HG03460 (cell line): ENCODE measurements around the gene TTC23.
"Not testable (repeated sequence)": the region's sequence is repeated elsewhere in the genome, so short reads cannot be mapped to it uniquely, and the experiment has no call there.

ENCODE experiments used
- ATAC-seq: cut with Tn5 transposase; IDR thresholded peaks from one replicate; pipeline ENCODE4 v1.9.1; 2021; ENCODE audit not compliant: unreplicated experiment

TTC23 gene

DNA sequence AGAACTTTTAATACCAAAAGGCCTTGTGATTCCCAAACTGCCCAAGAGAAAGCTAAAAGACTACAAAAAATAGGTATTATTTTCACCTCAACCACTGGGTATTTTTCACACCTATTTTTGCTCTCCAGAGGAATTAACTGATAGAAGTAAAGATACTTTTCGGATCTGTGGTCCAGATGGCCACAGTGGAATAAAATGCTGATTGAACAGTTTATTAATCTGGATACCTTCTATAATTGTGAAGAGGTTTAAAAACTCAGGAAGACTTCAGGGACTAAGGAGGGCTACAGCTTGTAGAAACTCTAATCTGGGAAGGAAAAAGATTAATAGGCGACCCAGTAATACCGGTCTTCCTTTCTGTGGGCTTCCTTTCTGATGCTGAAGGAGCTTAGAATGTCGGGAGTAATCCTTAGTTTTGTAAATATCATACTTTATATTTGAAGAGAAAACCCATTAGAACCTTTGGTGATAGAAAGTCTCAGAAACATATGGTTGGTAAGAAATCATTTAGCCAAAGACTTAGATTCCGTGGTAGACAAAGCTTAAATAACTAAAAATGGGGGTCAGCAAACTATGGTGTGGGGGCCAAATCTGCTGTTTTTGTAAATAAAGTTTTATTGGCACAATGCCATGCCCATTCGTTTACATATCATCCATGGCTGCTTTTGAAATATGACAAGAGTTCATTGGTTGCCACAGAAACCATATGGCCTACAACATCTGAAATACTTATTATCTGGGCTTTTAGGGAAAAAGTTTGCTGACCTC lies 47.8 kb downstream of the TTC23 start:
- ATAC-seq = no peak

GRCh38 chr15:99197856-99198255 lies 51.5 kb downstream of the TTC23 start:
- ATAC-seq = no peak

- ATAC-seq = not testable (repeated sequence)
Measured at GRCh38 chr15:99192181-99192580, 57.2 kb downstream of the TTC23 start.

- no peak for ATAC-seq
Measured at GRCh38 chr15:99187936-99188335, 61.4 kb downstream of the TTC23 start.

GRCh38 chr15:99185414-99186130 lies 63.8 kb downstream of the TTC23 start:
- ATAC-seq = no peak

- no peak for ATAC-seq
Measured at GRCh38 chr15:99182791-99183190, 66.6 kb downstream of the TTC23 start.

DNA sequence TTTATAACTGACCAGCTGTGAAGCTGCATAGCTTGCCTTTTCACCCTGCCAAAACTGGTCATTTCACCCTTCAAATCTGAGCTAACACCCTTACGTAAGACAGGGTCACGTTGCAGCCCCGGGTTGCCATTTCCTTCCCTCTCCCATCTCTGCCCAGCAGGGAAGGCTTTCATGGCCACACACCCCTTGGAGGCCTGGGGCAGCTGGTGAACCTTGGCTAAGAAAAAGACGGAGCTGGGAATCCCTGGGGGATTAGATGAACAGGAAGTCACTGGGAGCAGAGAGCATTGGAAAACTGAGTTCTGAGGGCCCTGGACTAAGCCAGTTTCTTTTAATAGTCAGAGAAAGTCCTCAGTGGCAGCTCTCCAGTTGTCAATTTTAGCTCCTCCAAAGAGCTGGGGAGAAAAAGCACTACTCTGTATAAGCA lies 67.8 kb downstream of the TTC23 start:
- ATAC-seq = no peak

- ATAC-seq = no peak
Measured at GRCh38 chr15:99180964-99181306, 68.4 kb downstream of the TTC23 start.

GRCh38 chr15:99180086-99180963 lies 69.1 kb downstream of the TTC23 start:
- no peak for ATAC-seq

DNA sequence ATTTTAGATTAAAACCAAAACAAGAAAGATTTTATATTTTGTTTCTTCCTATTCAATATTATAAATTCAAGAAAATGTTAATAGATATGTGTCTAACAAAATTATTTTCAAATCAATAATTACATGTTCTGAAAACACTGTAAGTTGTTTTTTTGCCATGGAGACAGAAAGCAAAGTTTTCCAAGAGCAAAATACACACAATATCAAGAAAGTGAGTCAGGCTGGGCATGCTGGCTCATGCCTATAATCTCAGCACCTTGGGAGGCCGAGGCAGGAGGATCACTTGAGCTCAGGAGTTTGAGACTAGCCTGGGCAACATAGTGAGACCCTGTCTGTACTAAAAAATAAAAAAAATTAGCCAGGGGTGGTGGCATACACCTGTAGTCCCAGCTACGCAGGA lies 71.7 kb downstream of the TTC23 start:
- ATAC-seq = no peak

GRCh38 chr15:99176757-99177156 lies 72.6 kb downstream of the TTC23 start:
- no peak for ATAC-seq

DNA sequence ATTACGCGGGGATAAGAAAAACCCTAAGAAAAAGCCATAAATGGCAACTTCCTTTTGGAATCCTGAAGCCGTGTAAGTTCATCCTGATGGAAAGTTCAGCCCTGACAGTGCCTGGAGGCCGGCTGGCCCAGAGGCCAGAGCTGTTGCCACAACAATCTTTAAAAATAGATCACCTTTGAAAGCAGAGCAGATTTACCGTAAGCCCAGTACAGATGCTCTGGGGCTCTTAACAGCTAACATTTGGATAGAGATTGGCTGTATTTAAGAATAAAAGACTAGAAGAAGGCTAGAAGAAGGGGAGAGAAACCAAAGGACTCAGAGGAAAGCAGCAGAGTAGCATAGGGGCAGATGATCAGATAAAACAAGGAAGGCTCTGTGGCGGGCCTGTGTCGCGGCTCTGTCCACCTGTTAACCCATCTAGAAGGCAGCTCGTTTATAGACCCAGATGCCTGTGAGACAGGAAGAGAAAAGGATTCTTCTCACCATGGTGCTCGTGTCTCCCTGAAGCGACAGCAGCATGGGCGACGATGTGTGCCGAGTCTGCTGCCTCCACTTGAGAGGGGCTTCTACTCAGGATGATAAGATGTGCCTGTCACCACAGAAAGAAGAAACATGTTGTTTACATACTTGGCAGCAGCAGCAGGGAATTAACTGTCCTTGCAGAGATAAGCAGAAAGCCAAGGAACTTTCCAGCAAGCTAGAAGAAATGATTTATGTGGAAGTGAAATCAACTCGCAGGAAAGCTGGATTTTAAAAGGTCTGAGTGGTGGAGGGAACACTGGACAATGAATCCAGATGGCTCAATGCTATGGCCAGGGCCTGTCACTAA lies 74.6 kb downstream of the TTC23 start:
- ATAC-seq = no peak

DNA sequence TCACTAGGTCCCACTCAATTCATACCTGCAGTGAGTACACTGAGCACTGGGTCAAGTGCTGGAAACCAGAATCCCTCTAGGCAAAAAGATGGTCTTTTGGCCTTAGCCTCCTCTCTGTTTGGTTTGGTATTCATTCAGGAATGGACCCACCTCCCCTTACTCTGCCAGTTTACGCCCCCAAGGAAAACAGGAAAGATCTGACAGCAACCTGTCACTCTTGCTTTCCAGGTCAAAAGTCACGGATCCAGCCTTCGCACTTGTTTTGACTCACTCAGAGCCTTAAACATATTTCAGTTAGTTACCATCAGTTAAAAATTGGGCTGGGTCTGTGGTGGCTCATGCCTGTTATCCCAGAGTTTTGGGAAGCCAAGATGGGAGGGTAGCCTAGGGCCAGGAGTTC lies 76.4 kb downstream of the TTC23 start:
- ATAC-seq = no peak

DNA sequence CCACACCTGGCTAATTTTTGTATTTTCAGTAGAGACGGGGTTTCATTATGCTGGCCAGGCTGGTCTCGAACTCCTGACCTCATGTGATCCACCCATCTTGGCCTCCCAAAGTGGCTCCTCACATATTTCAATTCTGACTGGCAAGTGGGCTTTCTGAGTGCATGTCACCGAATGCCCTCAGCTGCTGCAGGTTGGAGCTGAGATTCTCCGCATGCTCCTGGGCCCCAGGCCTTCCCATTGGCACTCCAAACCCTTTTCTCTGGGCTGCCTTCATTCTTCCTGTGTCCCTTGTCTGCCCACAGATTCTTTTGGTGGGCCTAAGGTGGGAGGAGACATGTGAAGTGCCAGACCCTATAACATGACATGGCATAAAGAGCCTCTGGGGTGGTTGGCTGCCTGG lies 77.2 kb downstream of the TTC23 start:
- ATAC-seq = no peak

DNA sequence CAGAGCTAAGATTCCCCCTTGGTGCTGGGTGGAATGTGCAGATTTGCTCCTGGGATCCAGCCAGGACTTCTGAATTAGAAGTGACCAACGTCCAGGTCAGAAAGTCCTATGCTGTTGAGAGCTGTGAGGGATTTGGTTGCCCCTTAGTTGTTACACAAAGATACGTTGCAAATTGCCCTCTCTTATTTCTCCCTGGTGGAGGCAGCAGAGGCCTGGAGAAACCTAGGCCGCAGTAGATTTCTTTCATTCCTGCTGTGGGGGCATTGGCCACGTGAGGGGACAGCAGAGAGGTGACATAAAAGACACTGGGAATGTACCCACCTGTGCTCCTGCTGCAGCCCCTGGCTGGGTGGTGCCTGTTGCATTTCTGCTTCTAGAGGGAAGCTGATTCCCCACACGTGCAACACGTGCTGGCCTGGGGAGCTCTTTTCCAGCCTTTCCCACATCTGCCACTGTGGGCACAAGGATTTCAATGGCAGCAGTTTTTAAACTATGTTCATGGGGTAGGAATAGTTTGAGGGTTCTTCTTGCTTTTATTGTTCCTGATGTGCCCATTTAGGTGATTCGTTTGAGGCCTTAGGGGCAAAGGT lies 78.8 kb downstream of the TTC23 start:
- no peak for ATAC-seq

DNA sequence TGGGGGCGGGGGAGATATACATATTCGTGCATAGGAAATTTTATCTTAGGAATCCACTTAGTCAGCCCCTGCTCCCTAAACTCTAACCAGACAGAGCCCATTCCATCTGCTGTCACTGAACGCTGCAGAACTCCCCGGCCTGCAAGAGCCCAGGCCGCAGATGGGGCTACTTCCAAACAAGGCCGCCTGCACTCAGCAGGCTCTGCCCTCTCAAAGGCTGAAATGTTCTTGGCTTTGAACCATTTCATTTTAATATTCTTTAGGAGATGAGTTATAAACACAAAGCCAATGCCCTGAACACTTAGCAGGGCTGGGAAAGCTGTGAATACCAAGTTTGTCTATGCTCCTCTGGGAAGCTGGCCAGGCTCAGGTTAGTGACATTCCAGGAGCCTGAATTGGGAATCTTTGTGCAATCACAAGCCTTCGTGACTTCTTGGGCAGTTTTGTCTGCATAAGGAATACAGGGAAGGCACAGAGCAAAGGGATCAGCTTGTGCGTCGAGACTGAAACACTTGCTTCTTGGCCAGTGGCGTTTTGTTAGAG lies 79.5 kb downstream of the TTC23 start:
- ATAC-seq = no peak

GRCh38 chr15:99168601-99169580 lies 80.5 kb downstream of the TTC23 start:
- ATAC-seq = no peak

DNA sequence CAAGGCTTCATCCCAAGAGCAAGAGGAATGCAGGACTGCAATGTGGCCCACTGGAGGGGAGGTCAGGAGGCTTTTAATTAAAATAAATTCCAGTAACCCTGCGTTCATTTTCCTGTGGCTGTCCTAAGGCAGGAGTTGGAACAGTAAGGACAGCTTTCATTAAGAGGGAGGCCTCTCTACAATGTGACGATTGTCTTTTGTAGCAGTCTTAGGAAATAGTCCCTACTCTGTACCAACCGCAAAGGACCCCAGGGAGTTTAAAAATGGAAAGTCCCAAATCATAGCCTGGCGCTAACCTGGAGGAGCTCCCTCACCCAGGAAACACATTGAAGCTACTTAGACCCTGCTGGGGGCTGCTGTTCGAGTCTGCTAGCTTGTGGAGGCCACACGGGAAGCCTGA lies 81.7 kb downstream of the TTC23 start:
- no peak for ATAC-seq

DNA sequence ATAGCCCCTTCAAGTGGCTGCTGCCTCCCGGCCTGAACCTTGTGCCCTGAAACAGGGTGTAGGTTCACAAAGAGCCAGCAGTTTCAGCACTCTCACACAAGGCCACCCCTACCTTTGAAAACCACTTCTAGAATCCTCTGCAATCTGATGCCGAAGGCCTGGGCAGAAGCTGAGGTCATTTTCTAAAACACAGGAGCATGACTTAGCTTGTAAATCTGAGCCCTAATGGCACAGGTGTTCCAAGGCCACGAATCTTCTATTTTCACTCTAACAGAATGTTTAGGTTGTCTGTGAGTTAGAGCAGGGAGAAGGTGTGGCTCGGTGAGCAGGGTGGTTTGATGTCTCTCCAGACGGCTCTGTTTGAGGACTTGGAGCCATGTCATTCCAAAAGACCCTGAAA lies 82.2 kb downstream of the TTC23 start:
- no peak for ATAC-seq
